ENCODE data around the gene SAMSN1. TPM values are rescaled to one million over a fixed set of nuclear protein-coding genes. Genes with fewer than 3 reads are reported as not detected.

Gene SAMSN1
- total RNA-seq, 1 donor = under 0.01 TPM

GRCh38 chr21:14557413-14557812 is 11.3 kb upstream of the SAMSN1 start:
- peak; percentile 37 for DNase-seq (ENCODE audit: insufficient read length, low spot score, missing footprints)
- Histone ChIP-seq H3K79me2 (ENCODE audit: insufficient read depth, low read length) (no peaks in the 10 kb centered on the region), H3K27ac (ENCODE audit: low read depth, low read length) (no peak overlapping the region), H3K36me3 (ENCODE audit: insufficient read depth, low read length) (no peaks in the 10 kb centered on the region), H3K27me3 (ENCODE audit: insufficient read depth, low read length) (no peaks in the 10 kb centered on the region), H3K4me1 (ENCODE audit: insufficient read depth, low read length) (no peaks in the 10 kb centered on the region), H2AFZ (ENCODE audit: low read length) (no peak overlapping the region), H3K4me2 (ENCODE audit: insufficient read depth, low read length) (no peak overlapping the region), H4K20me1 (ENCODE audit: insufficient read depth, low read length) (no peaks in the 10 kb centered on the region), H3K4me3 (ENCODE audit: insufficient read depth, low read length) (no peak overlapping the region), H3K9me3 (ENCODE audit: low read depth, low read length) (no peaks in the 10 kb centered on the region)
- TF ChIP-seq CTCF (IDR thresholded peaks at IDR 0.05; ENCODE audit: extremely low read depth, low read depth, low read length) = no peak

GRCh38 chr21:14554948-14555347 is 8.8 kb upstream of the SAMSN1 start:
- Histone ChIP-seq H3K9me3 (ENCODE audit: low read depth, low read length) (no peaks in the 10 kb centered on the region), H3K27me3 (ENCODE audit: insufficient read depth, low read length) (no peaks in the 10 kb centered on the region), H2AFZ (ENCODE audit: low read length) (no peak overlapping the region), H3K36me3 (ENCODE audit: insufficient read depth, low read length) (no peaks in the 10 kb centered on the region), H4K20me1 (ENCODE audit: insufficient read depth, low read length) (no peaks in the 10 kb centered on the region), H3K79me2 (ENCODE audit: insufficient read depth, low read length) (no peaks in the 10 kb centered on the region), H3K4me1 (ENCODE audit: insufficient read depth, low read length) (no peaks in the 10 kb centered on the region), H3K27ac (ENCODE audit: low read depth, low read length) (no peak overlapping the region), H3K4me3 (ENCODE audit: insufficient read depth, low read length) (no peak overlapping the region), H3K4me2 (ENCODE audit: insufficient read depth, low read length) (no peak overlapping the region)
- no peak for DNase-seq (ENCODE audit: insufficient read length, low spot score, missing footprints)
- no peak for TF ChIP-seq CTCF (IDR thresholded peaks at IDR 0.05; ENCODE audit: extremely low read depth, low read depth, low read length)

- H3K27me3 ChIP-seq (ENCODE audit: insufficient read depth, low read length) = no peaks in the 10 kb centered on the region
Measured at GRCh38 chr21:14553422-14553821, 7.3 kb upstream of the SAMSN1 start.

GRCh38 chr21:14551741-14552140 is 5.6 kb upstream of the SAMSN1 start:
- Histone ChIP-seq H3K36me3 (ENCODE audit: insufficient read depth, low read length) (no peaks in the 10 kb centered on the region), H3K9me3 (ENCODE audit: low read depth, low read length) (no peaks in the 10 kb centered on the region), H3K4me3 (ENCODE audit: insufficient read depth, low read length) (no peak overlapping the region), H4K20me1 (ENCODE audit: insufficient read depth, low read length) (no peaks in the 10 kb centered on the region), H3K27ac (ENCODE audit: low read depth, low read length) (no peak overlapping the region), H2AFZ (ENCODE audit: low read length) (no peak overlapping the region), H3K79me2 (ENCODE audit: insufficient read depth, low read length) (no peaks in the 10 kb centered on the region), H3K27me3 (ENCODE audit: insufficient read depth, low read length) (no peaks in the 10 kb centered on the region), H3K4me1 (ENCODE audit: insufficient read depth, low read length) (no peaks in the 10 kb centered on the region), H3K4me2 (ENCODE audit: insufficient read depth, low read length) (no peak overlapping the region)
- no peak for TF ChIP-seq CTCF (IDR thresholded peaks at IDR 0.05; ENCODE audit: extremely low read depth, low read depth, low read length)
- no peak for DNase-seq (ENCODE audit: insufficient read length, low spot score, missing footprints)

More at GRCh38 chr21:14553422-14553821, 7.3 kb upstream of the SAMSN1 start:
- Histone ChIP-seq H3K79me2 (ENCODE audit: insufficient read depth, low read length) (no peaks in the 10 kb centered on the region), H2AFZ (ENCODE audit: low read length) (no peak overlapping the region), H3K4me3 (ENCODE audit: insufficient read depth, low read length) (no peak overlapping the region), H3K36me3 (ENCODE audit: insufficient read depth, low read length) (no peaks in the 10 kb centered on the region), H3K4me2 (ENCODE audit: insufficient read depth, low read length) (no peak overlapping the region), H3K4me1 (ENCODE audit: insufficient read depth, low read length) (no peaks in the 10 kb centered on the region), H3K27ac (ENCODE audit: low read depth, low read length) (no peak overlapping the region), H3K9me3 (ENCODE audit: low read depth, low read length) (no peaks in the 10 kb centered on the region), H4K20me1 (ENCODE audit: insufficient read depth, low read length) (no peaks in the 10 kb centered on the region)
- DNase-seq (ENCODE audit: insufficient read length, low spot score, missing footprints) = no peak
- TF ChIP-seq CTCF (IDR thresholded peaks at IDR 0.05; ENCODE audit: extremely low read depth, low read depth, low read length) = no peak

Measured in osteoblast (primary cell).